HepG2 (cell line): Measurements from ENCODE around the gene PKP3. TPM values are rescaled to one million over a fixed set of nuclear protein-coding genes. Genes with fewer than 3 reads are reported as not detected.

ENCODE experiments used
- HNRNPLL ChIP-seq: fragments of 200-400 bp; formaldehyde crosslinking; IDR thresholded peaks from 2 replicates; pipeline ENCODE4 v1.6.1; 2017; ENCODE audit warnings: mild to moderate bottlenecking, low read depth, low read length; ENCODE audit not compliant: poor library complexity, severe bottlenecking
- KIAA2018 ChIP-seq: sonication (generic); formaldehyde crosslinking; IDR thresholded peaks from 2 replicates; pipeline ENCODE4 v1.5.0; 2020; ENCODE audit warnings: mild to moderate bottlenecking, missing genetic modification reagents, borderline replicate concordance
- NFATC3 ChIP-seq: sonication (generic); formaldehyde crosslinking; IDR thresholded peaks from 2 replicates; pipeline ENCODE4 v1.5.1; 2020; ENCODE audit warnings: mild to moderate bottlenecking, missing genetic modification reagents
- SMARCC2 ChIP-seq: fragments of 450-650 bp; IDR thresholded peaks from 2 replicates; pipeline ENCODE4 v1.6.1; 2017; ENCODE audit warnings: antibody characterized with exemption, mild to moderate bottlenecking
- SMYD3 ChIP-seq: sonication (generic); formaldehyde crosslinking; IDR thresholded peaks from 2 replicates; pipeline ENCODE4 v1.8.1; 2023; ENCODE audit warnings: mild to moderate bottlenecking, missing genetic modification reagents
- SNAPC4 ChIP-seq: sonication (generic); formaldehyde crosslinking; IDR thresholded peaks from 2 replicates; pipeline ENCODE4 v1.4.0; 2020; ENCODE audit warnings: mild to moderate bottlenecking, missing genetic modification reagents
- SPEN ChIP-seq: sonication (generic); formaldehyde crosslinking; IDR thresholded peaks from 2 replicates; pipeline ENCODE4 v1.5.1; 2020; ENCODE audit warnings: low read depth, mild to moderate bottlenecking, missing genetic modification reagents
- SRSF1 ChIP-seq: fragments of 200-400 bp; formaldehyde crosslinking; optimal IDR thresholded peaks from 2 replicates; pipeline ENCODE3; 2017; ENCODE audit warnings: mild to moderate bottlenecking, low read depth, low read length, moderate library complexity
- TBL1XR1 ChIP-seq: fragments of 150-350 bp; IDR thresholded peaks from 2 replicates; pipeline ENCODE4 v1.6.1; 2014; ENCODE audit warnings: borderline replicate concordance, low read length; ENCODE audit not compliant: partially characterized antibody
- THRA ChIP-seq: sonication (generic); formaldehyde crosslinking; IDR thresholded peaks from 2 replicates; pipeline ENCODE4 v1.4.0; 2020; ENCODE audit warnings: missing genetic modification reagents, borderline replicate concordance
- ZBTB38 ChIP-seq: sonication (generic); formaldehyde crosslinking; IDR thresholded peaks from 2 replicates; pipeline ENCODE4 v1.5.1; 2020; ENCODE audit warnings: mild to moderate bottlenecking, missing genetic modification reagents
- ZFP41 ChIP-seq: sonication (generic); formaldehyde crosslinking; IDR thresholded peaks from 2 replicates; pipeline ENCODE4 v1.4.0; 2020; ENCODE audit warnings: mild to moderate bottlenecking, missing genetic modification reagents, borderline replicate concordance
- ZNF432 ChIP-seq: sonication (generic); formaldehyde crosslinking; IDR thresholded peaks from 2 replicates; pipeline ENCODE4 v1.5.0; 2020; ENCODE audit warnings: missing genetic modification reagents, mild to moderate bottlenecking, borderline replicate concordance
- ZNF780A ChIP-seq: sonication (generic); formaldehyde crosslinking; IDR thresholded peaks from 2 replicates; pipeline ENCODE4 v1.8.0; 2022; ENCODE audit warnings: mild to moderate bottlenecking, missing genetic modification reagents, moderate library complexity
- polyA plus RNA-seq, 8 experiments: library from polyadenylated mRNA; depleted of rRNA in 3 of 8; stranded (reverse) in 7 of 8; unstranded in 1 of 8; fragments of >200 nt; fragmentation: Illumina TruSeq in 4 of 8; extraction: Trizol in 4 of 8; gene quantifications; 2 replicates each; pipeline versions ENCODE4 v1.2.1 to v1.2.3, GENCODE V29; 2011 to 2016; ENCODE audit warnings: low read depth in 4 of 8, missing spikeins in 1 of 8, mixed read lengths in 1 of 8; ENCODE audit not compliant: insufficient read depth in 1 of 8
- total RNA-seq, 5 experiments: library from RNA; depleted of rRNA; stranded (reverse); fragments of >200 nt; fragmentation: Illumina TruSeq; extraction: Trizol; gene quantifications; 2 replicates each; pipeline ENCODE4 v1.2.3, GENCODE V29; 2016; ENCODE audit warnings: low read depth in 1 of 5

Gene PKP3
- total and polyA plus RNA-seq, 2 of the 13 experiments (the other 11 are each of a cell fraction or from before 2014, with no cell fraction given): 18.0 to 28.7 TPM

- TF ChIP-seq KIAA2018 (CRISPR knock-in tag): no peak
- 0 out of 2 replicates have a peak, but pooled peaks have one; percentile 16 for TF ChIP-seq THRA (CRISPR knock-in tag)
- no peak; the same call in 1 of the 2 replicates for TF ChIP-seq ZBTB38
- no peak for TF ChIP-seq NFATC3 (CRISPR knock-in tag)
- TF ChIP-seq SMARCC2: no peak
- TF ChIP-seq SRSF1: no peak
- no peak for TF ChIP-seq ZNF432
- TF ChIP-seq HNRNPLL: no peak
- 0 out of 2 replicates have a peak, but pooled peaks have one; percentile 35 for TF ChIP-seq ZNF780A (CRISPR knock-in tag)
- TF ChIP-seq TBL1XR1: no peak
- TF ChIP-seq ZFP41 (CRISPR knock-in tag): 0 out of 2 replicates have a peak, but pooled peaks have one; percentile 57
- TF ChIP-seq SPEN (CRISPR knock-in tag): peak; percentile 49
- no peak for TF ChIP-seq SMYD3 (CRISPR knock-in tag)
- no peak for TF ChIP-seq SNAPC4
These were observed 56.9 kb downstream of the PKP3 start (continued) for GRCh38 chr11:450809-451451.
